Body of pancreas (tissue), 4 donors: ENCODE measurements around the gene MYO1E. TPM values are rescaled to one million over a fixed set of nuclear protein-coding genes. Genes with fewer than 3 reads are reported as not detected.

Source experiments
- ATAC-seq: fragments of 150-250 bp; one replicate; pipeline ENCODE4 v1.9.1; 2016
- DNase-seq, 4 donors: peaks; one replicate each; pipeline ENCODE4 v3.0.0-alpha.2; 2019
- H3K27ac ChIP-seq, 4 donors: fragments of 200-600 bp; sonication (generic); 1 replicate in 3 of 4; 2 replicates in 1 of 4; pipeline versions ENCODE4 v1.5.1 to v1.6.1; 2016 to 2019; ENCODE audit warnings: mild to moderate bottlenecking in 1 of 4, mixed read lengths in 1 of 4, moderate library complexity in 1 of 4
- H3K27me3 ChIP-seq, 2 donors: fragments of 200-600 bp; sonication (generic); one replicate each; pipeline ENCODE4 v1.6.0; 2016; ENCODE audit warnings: mild to moderate bottlenecking in 1 of 2
- H3K36me3 ChIP-seq, 2 donors: fragments of 200-600 bp; sonication (generic); replicated peaks in 1 of 2; 2 replicates each; pipeline ENCODE4 v1.5.1; 2016; ENCODE audit warnings: low read depth in 2 of 2; ENCODE audit not compliant: insufficient read depth in 1 of 2
- H3K4me1 ChIP-seq: fragments of 200-600 bp; sonication (generic); one replicate; pipeline ENCODE4 v1.6.0; 2016
- H3K4me3 ChIP-seq, 2 donors: fragments of 200-600 bp; sonication (generic); 1 replicate in 1 of 2; 2 replicates in 1 of 2; pipeline ENCODE4 v1.5.1; 2016 to 2019
- H3K9me3 ChIP-seq, 3 donors: fragments of 200-600 bp; sonication (generic); 1 replicate in 2 of 3; 2 replicates in 1 of 3; pipeline ENCODE4 v1.5.1; 2016
- CTCF ChIP-seq, 7 experiments: fragments of 450-650 bp in 4 of 7; fragments of 200-600 bp in 3 of 7; sonication (generic) in 3 of 7; IDR thresholded peaks; one replicate each; pipeline ENCODE4 v1.5.1; 2016 to 2019; ENCODE audit warnings: antibody characterized with exemption in 7 of 7
- POLR2A ChIP-seq, 3 donors: fragments of 450-650 bp; IDR thresholded peaks; one replicate each; pipeline ENCODE4 v1.6.1; 2016; ENCODE audit warnings: antibody characterized with exemption in 3 of 3, mild to moderate bottlenecking in 2 of 3
- WGBS, 2 donors: methylation state at CpG; one replicate each; pipeline ENCODE4 v1.1.5; 2017; 5-methylcytosine and 5-hydroxymethylcytosine counted together
- intact Hi-C: fragments of 100-400 bp; cut with DNase I; formaldehyde crosslinking; loops from one replicate; pipeline ENCODE4 v1.15.1; 2023
- total RNA-seq, 2 donors: library from RNA; depleted of rRNA; stranded (reverse); fragments of >200 nt; gene quantifications; one replicate each; pipeline ENCODE4 v1.1.0, GENCODE V29; 2016

The MYO1E gene
- total RNA-seq, 2 donors from 2014 or later, result 14.0 to 48.5 TPM

- DNase-seq, result no peak
- Histone ChIP-seq H3K9me3 (no peaks in the 10 kb centered on the region), H3K4me3 (no peak overlapping the region), H3K27ac (no peak overlapping the region), H3K27me3 (no peaks in the 10 kb centered on the region), H3K36me3 (peaks cover 2 to 8% of the 10 kb centered on the region in 2 donors), H3K4me1 (no peaks in the 10 kb centered on the region)
- intact Hi-C loops, result no loop called here
- ATAC-seq, result no peak
- WGBS, 2 donors, result 87 to 90% methylated on average over 5 of the region's 5 CpGs
- no peak for TF ChIP-seq POLR2A (IDR thresholded peaks at IDR 0.05)
- no peak for TF ChIP-seq CTCF (IDR thresholded peaks at IDR 0.05)
Observed at GRCh38 chr15:59216911-59217310, 155.8 kb downstream of the MYO1E start.

DNA sequence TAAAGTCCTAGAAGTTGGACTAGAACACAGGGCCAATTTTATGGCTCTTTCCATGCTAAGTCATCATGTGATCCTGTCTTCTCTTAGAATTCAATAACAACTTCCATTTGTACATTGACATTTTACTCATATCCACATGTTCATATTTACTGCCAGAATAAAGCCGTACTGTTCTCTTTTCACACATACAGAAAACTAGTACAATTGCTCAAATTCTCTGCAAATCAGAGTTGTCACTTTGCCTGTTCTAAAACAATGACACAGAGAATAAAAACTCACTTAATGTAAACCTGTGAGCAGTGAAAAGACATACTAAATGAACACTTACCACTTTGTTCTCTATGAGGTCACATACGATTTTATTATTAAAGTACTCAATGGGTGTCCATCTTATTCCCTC lies 162.5 kb downstream of the MYO1E start:
- intact Hi-C loops, result no loop called here
- TF ChIP-seq POLR2A (IDR thresholded peaks at IDR 0.05) (no peak), CTCF (IDR thresholded peaks at IDR 0.05) (no peak)
- H3K36me3 ChIP-seq, result peaks cover 2 to 8% of the 10 kb centered on the region in 2 donors

DNA sequence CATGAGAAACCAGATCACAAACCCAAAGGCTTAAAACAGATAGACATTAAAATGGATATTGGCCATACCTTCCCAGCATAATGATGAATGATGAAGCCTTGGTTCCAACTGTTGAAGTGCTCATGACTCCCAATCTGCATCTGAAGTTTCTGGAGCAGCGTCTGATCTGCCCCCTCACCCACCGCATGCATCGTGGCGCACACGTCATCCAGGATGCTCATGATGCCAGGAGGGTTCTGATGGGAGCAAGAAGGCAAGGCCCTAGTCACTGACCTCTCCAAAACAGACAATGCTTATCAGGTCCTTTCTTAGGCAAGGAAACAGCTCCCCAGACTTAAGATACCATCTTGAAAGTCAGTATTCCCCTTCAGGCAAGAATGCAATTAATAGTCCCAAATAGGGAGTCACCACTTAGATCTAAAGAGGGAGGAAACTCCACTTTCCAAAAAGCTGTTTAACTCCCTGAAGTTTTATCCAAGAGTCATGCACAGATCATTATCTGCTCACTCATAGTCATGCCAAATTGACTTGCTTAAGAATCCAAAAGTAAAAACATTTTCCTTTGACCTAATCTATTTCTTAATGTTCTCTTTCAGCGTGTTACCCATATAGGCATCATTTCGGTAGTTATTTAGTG lies 163.9 kb downstream of the MYO1E start:
- no peaks in the 10 kb centered on the region for H3K4me1 ChIP-seq
- TF ChIP-seq POLR2A (IDR thresholded peaks at IDR 0.05) (no peak), CTCF (IDR thresholded peaks at IDR 0.05) (no peak)
- no peak for ATAC-seq
- no peak overlapping the region for H3K4me3 ChIP-seq
- H3K9me3 ChIP-seq, result no peaks in the 10 kb centered on the region
- intact Hi-C loops, result no loop called here
- no peaks in the 10 kb centered on the region for H3K27me3 ChIP-seq
- 93 to 98% methylated on average over 7 of the region's 7 CpGs for WGBS, 2 donors
- no peak overlapping the region for H3K27ac ChIP-seq
- peaks cover 0 to 9% of the 10 kb centered on the region in 2 donors for H3K36me3 ChIP-seq
- no peak for DNase-seq

More for the DNA sequence above, 162.5 kb downstream of the MYO1E start:
- 87 to 98% methylated on average over 2 of the region's 2 CpGs for whole genome bisulfite sequencing, 2 donors
- Histone ChIP-seq H3K4me3 (no peak overlapping the region), H3K27ac (no peak overlapping the region), H3K4me1 (no peaks in the 10 kb centered on the region), H3K9me3 (no peaks in the 10 kb centered on the region), H3K27me3 (no peaks in the 10 kb centered on the region)
- ATAC-seq, result no peak
- DNase-seq, result no peak

DNA sequence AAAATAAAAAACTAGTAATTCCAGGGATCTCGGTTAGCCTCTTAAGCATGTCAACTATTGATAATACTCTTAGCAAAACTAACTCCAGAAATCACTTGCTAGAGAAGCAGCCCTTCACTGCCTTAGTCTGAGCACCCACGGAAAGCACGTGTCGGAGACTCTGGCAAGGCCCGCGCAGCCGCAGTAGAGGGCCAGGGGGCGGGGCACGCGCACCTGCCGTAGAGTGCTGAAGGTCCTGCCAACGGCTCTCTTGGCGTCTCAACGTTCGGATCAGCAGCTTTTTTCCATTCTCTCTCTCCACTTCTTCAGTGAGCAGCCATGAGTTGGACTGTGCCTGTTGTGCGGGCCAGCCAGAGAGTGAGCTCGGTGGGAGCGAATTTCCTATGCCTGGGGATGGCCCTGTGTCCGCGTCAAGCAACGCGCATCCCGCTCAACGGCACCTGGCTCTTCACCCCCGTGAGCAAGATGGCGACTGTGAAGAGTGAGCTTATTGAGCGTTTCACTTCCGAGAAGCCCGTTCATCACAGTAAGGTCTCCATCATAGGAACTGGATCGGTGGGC lies 166.0 kb downstream of the MYO1E start, which contains the start of gene LDHAL6B:
Gene LDHAL6B, plus strand, starts transcription at position 221 of the 561 bp plus-strand sequence. Its CDS starts 98 bp downstream, at position 319.
- no peak for DNase-seq
- WGBS, 2 donors, result 92 to 97% methylated on average over 29 to 30 of the region's 30 CpGs
- peaks cover 0 to 12% of the 10 kb centered on the region in 2 donors for H3K36me3 ChIP-seq

More for the DNA sequence above, 166.0 kb downstream of the MYO1E start, which contains the start of gene LDHAL6B:
- H3K27me3 ChIP-seq, result no peaks in the 10 kb centered on the region
- H3K27ac ChIP-seq, result no peak within 1 kb of the TSS
- ATAC-seq, result no peak
- no peak within 1 kb of the TSS for H3K4me3 ChIP-seq
- intact Hi-C loops, result no loop called here
- no peaks in the 10 kb centered on the region for H3K4me1 ChIP-seq
- no peaks in the 10 kb centered on the region for H3K9me3 ChIP-seq
- no peak for TF ChIP-seq CTCF (IDR thresholded peaks at IDR 0.05)
- no peak for TF ChIP-seq POLR2A (IDR thresholded peaks at IDR 0.05)
